HepG2 (cell line): ENCODE data around the gene QSER1. TPM values are rescaled to one million over a fixed set of nuclear protein-coding genes. Genes with fewer than 3 reads are reported as not detected.

Source experiments
- CREB3 ChIP-seq: sonication (generic); formaldehyde crosslinking; IDR thresholded peaks from 2 replicates; pipeline ENCODE4 v1.5.0; 2020; ENCODE audit warnings: missing genetic modification reagents
- ELF4 ChIP-seq: sonication (generic); formaldehyde crosslinking; IDR thresholded peaks from 2 replicates; pipeline ENCODE4 v1.5.0; 2020; ENCODE audit warnings: missing genetic modification reagents, mild to moderate bottlenecking, moderate library complexity, borderline replicate concordance
- EP300 ChIP-seq, 3 experiments: sonication (generic) in 1 of 3; formaldehyde crosslinking in 1 of 3; IDR thresholded peaks; 2 replicates each; pipeline versions ENCODE4 v1.5.1 to v1.6.1; 2011 to 2020; ENCODE audit warnings: low read depth in 2 of 3, low read length in 2 of 3, borderline replicate concordance in 1 of 3, improper control_type of control experiment in 1 of 3, mild to moderate bottlenecking in 1 of 3, missing genetic modification reagents in 1 of 3, moderate library complexity in 1 of 3
- FOXA3 ChIP-seq: IDR thresholded peaks from 2 replicates; pipeline ENCODE4 v1.6.1; 2016; ENCODE audit warnings: missing genetic modification reagents, missing compliant biosample characterization
- HDAC6 ChIP-seq: fragments of 200-600 bp; sonication (generic); IDR thresholded peaks from 2 replicates; pipeline ENCODE4 v1.7.0; 2017; ENCODE audit warnings: mild to moderate bottlenecking, antibody characterized with exemption, low read length, low read depth
- HOXA5 ChIP-seq: sonication (generic); formaldehyde crosslinking; IDR thresholded peaks from 2 replicates; pipeline ENCODE4 v1.4.0; 2020; ENCODE audit warnings: missing genetic modification reagents
- MEIS1 ChIP-seq: sonication (generic); formaldehyde crosslinking; IDR thresholded peaks from 2 replicates; pipeline ENCODE4 v1.9.0; 2021; ENCODE audit warnings: mild to moderate bottlenecking, missing genetic modification reagents, moderate library complexity, borderline replicate concordance
- RBFOX2 ChIP-seq: fragments of 200-400 bp; formaldehyde crosslinking; IDR thresholded peaks from 2 replicates; pipeline ENCODE4 v1.6.1; 2017; ENCODE audit warnings: low read depth, mild to moderate bottlenecking, low read length
- RFX5 ChIP-seq: IDR thresholded peaks from 2 replicates; pipeline ENCODE4 v1.6.1; 2011; ENCODE audit warnings: low read depth, low read length, improper control_type of control experiment
- RFXAP ChIP-seq: sonication (generic); formaldehyde crosslinking; IDR thresholded peaks from 2 replicates; pipeline ENCODE4 v1.4.0; 2020; ENCODE audit warnings: missing genetic modification reagents, borderline replicate concordance
- SNAI1 ChIP-seq: sonication (generic); formaldehyde crosslinking; IDR thresholded peaks from 2 replicates; pipeline ENCODE4 v1.5.0; 2020; ENCODE audit warnings: mild to moderate bottlenecking, missing genetic modification reagents, borderline replicate concordance
- TERF1 ChIP-seq: sonication (generic); formaldehyde crosslinking; IDR thresholded peaks from 2 replicates; pipeline ENCODE4 v1.8.0; 2022; ENCODE audit warnings: mild to moderate bottlenecking, missing genetic modification reagents, moderate library complexity
- TP53 ChIP-seq: sonication (generic); formaldehyde crosslinking; conservative IDR thresholded peaks from 2 replicates; pipeline ENCODE4 v1.4.0; 2020; ENCODE audit warnings: missing genetic modification reagents
- ZBTB49 ChIP-seq: sonication (generic); formaldehyde crosslinking; IDR thresholded peaks from 2 replicates; pipeline ENCODE4 v1.4.0; 2020; ENCODE audit warnings: missing genetic modification reagents, borderline replicate concordance
- ZBTB7B ChIP-seq: sonication (generic); formaldehyde crosslinking; IDR thresholded peaks from 2 replicates; pipeline ENCODE4 v1.4.0; 2020; ENCODE audit warnings: missing genetic modification reagents
- ZFP36L1 ChIP-seq: sonication (generic); formaldehyde crosslinking; IDR thresholded peaks from 2 replicates; pipeline ENCODE4 v1.8.0; 2022; ENCODE audit warnings: mild to moderate bottlenecking, missing genetic modification reagents, moderate library complexity
- ZFP82 ChIP-seq: sonication (generic); formaldehyde crosslinking; IDR thresholded peaks from 2 replicates; pipeline ENCODE4 v1.5.1; 2020; ENCODE audit warnings: mild to moderate bottlenecking, missing genetic modification reagents, borderline replicate concordance
- ZNF20 ChIP-seq: sonication (generic); formaldehyde crosslinking; IDR thresholded peaks from 2 replicates; pipeline ENCODE4 v1.4.0; 2020; ENCODE audit warnings: mild to moderate bottlenecking, moderate library complexity, missing genetic modification reagents
- ZNF224 ChIP-seq: sonication (generic); formaldehyde crosslinking; IDR thresholded peaks from 2 replicates; pipeline ENCODE4 v1.5.0; 2020; ENCODE audit warnings: mild to moderate bottlenecking, missing genetic modification reagents
- ZNF256 ChIP-seq: sonication (generic); formaldehyde crosslinking; conservative IDR thresholded peaks from 2 replicates; pipeline ENCODE4 v1.4.0; 2020; ENCODE audit warnings: missing genetic modification reagents
- ZNF543 ChIP-seq: sonication (generic); formaldehyde crosslinking; IDR thresholded peaks from 2 replicates; pipeline ENCODE4 v1.4.0; 2020; ENCODE audit warnings: mild to moderate bottlenecking, missing genetic modification reagents
- ZNF598 ChIP-seq: sonication (generic); formaldehyde crosslinking; IDR thresholded peaks from 2 replicates; pipeline ENCODE4 v1.5.1; 2020; ENCODE audit warnings: mild to moderate bottlenecking, missing genetic modification reagents, borderline replicate concordance
- ZNF75D ChIP-seq: sonication (generic); formaldehyde crosslinking; IDR thresholded peaks from 2 replicates; pipeline ENCODE4 v1.8.1; 2023; ENCODE audit warnings: missing genetic modification reagents, mild to moderate bottlenecking, borderline replicate concordance
- ZNF773 ChIP-seq: sonication (generic); formaldehyde crosslinking; IDR thresholded peaks from 2 replicates; pipeline ENCODE4 v1.4.0; 2020; ENCODE audit warnings: missing genetic modification reagents, borderline replicate concordance
- ZNF781 ChIP-seq: sonication (generic); formaldehyde crosslinking; IDR thresholded peaks from 2 replicates; pipeline ENCODE4 v1.5.1; 2020; ENCODE audit warnings: borderline replicate concordance, mild to moderate bottlenecking, missing genetic modification reagents; ENCODE audit errors: not compliant biosample characterization
- polyA plus RNA-seq, 8 experiments: library from polyadenylated mRNA; depleted of rRNA in 3 of 8; stranded (reverse) in 7 of 8; unstranded in 1 of 8; fragments of >200 nt; fragmentation: Illumina TruSeq in 4 of 8; extraction: Trizol in 4 of 8; gene quantifications; 2 replicates each; pipeline versions ENCODE4 v1.2.1 to v1.2.3, GENCODE V29; 2011 to 2016; ENCODE audit warnings: low read depth in 4 of 8, missing spikeins in 1 of 8, mixed read lengths in 1 of 8; ENCODE audit not compliant: insufficient read depth in 1 of 8
- total RNA-seq, 5 experiments: library from RNA; depleted of rRNA; stranded (reverse); fragments of >200 nt; fragmentation: Illumina TruSeq; extraction: Trizol; gene quantifications; 2 replicates each; pipeline ENCODE4 v1.2.3, GENCODE V29; 2016; ENCODE audit warnings: low read depth in 1 of 5

Gene QSER1
- total and polyA plus RNA-seq, 2 of the 13 experiments (the other 11 are each of a cell fraction or from before 2014, with no cell fraction given), result 8.9 to 17.3 TPM

- no peak for TF ChIP-seq CREB3 (CRISPR knock-in tag)
- TF ChIP-seq FOXA3 (CRISPR knock-in tag), result no peak
- TF ChIP-seq ZNF20, result no peak
- no peak for TF ChIP-seq SNAI1
- TF ChIP-seq HOXA5 (CRISPR knock-in tag), result no peak
- no peak for TF ChIP-seq ZNF781
- TF ChIP-seq ZNF256, result no peak
- peak; percentile 43; the same call in 1 of the 2 replicates for TF ChIP-seq ZNF224
- TF ChIP-seq ZNF598 (CRISPR knock-in tag), result peak; percentile 25; the same call in 1 of the 2 replicates
- no peak for TF ChIP-seq ZNF773 (CRISPR knock-in tag)
- no peak for TF ChIP-seq ELF4 (CRISPR knock-in tag)
- TF ChIP-seq ZFP36L1 (CRISPR knock-in tag), result no peak
- no peak for TF ChIP-seq ZBTB7B (CRISPR knock-in tag)
- no peak for TF ChIP-seq EP300 (IDR thresholded peaks at IDR 0.05; ENCODE audit: low read depth in 2 of 2, low read length in 2 of 2)
- no peak for TF ChIP-seq EP300 (CRISPR knock-in tag; IDR thresholded peaks at IDR 0.05; ENCODE audit: borderline replicate concordance)
- no peak for TF ChIP-seq ZBTB49 (CRISPR knock-in tag)
- 0 out of 2 replicates have a peak, but pooled peaks have one; percentile 52 for TF ChIP-seq ZFP82 (CRISPR knock-in tag)
- no peak for TF ChIP-seq ZNF75D (CRISPR knock-in tag)
- TF ChIP-seq ZNF543 (CRISPR knock-in tag), result no peak; the same call in 1 of the 2 replicates
- no peak for TF ChIP-seq RFX5
- TF ChIP-seq RFXAP (CRISPR knock-in tag), result no peak
- TF ChIP-seq HDAC6, result no peak
- peak; percentile 81 for TF ChIP-seq RBFOX2
- no peak for TF ChIP-seq TP53 (CRISPR knock-in tag)
- TF ChIP-seq MEIS1, result no peak
- TF ChIP-seq TERF1 (CRISPR knock-in tag), result 0 out of 2 replicates have a peak, but pooled peaks have one; percentile 30
Observed at GRCh38 chr11:32892355-32893092, at the start of gene QSER1 (continued).
